Spleen (tissue), 11 donors: Measurements from ENCODE around the gene NLGN4X. TPM values are rescaled to one million over a fixed set of nuclear protein-coding genes. Genes with fewer than 3 reads are reported as not detected.

Source experiments
- DNase-seq: peaks from one replicate; pipeline ENCODE4 v3.0.0-alpha.2; 2020
- H3K27ac ChIP-seq, 8 donors: fragments of 200-600 bp; sonication (generic) in 7 of 8; 1 replicate in 4 of 8; 2 replicates in 4 of 8; pipeline versions ENCODE4 v1.5.0 to v1.8.0; 2016 to 2021; ENCODE audit warnings: inconsistent platforms in 4 of 8, mild to moderate bottlenecking in 4 of 8, moderate library complexity in 1 of 8
- H3K27me3 ChIP-seq, 7 donors: fragments of 200-600 bp; sonication (generic) in 6 of 7; replicated peaks in 1 of 7; 1 replicate in 4 of 7; 2 replicates in 3 of 7; pipeline versions ENCODE4 v1.5.0 to v1.8.0; 2016 to 2021; ENCODE audit warnings: inconsistent platforms in 3 of 7, mild to moderate bottlenecking in 1 of 7
- H3K36me3 ChIP-seq, 6 donors: fragments of 200-600 bp; sonication (generic) in 5 of 6; 1 replicate in 4 of 6; 2 replicates in 2 of 6; pipeline versions ENCODE4 v1.5.0 to v1.8.0; 2016 to 2021; ENCODE audit warnings: inconsistent platforms in 2 of 6
- H3K4me1 ChIP-seq, 6 donors: fragments of 200-600 bp; sonication (generic) in 5 of 6; 1 replicate in 3 of 6; 2 replicates in 3 of 6; pipeline versions ENCODE4 v1.5.0 to v1.8.0; 2016 to 2021; ENCODE audit warnings: inconsistent platforms in 3 of 6
- H3K4me3 ChIP-seq, 8 donors: fragments of 200-600 bp; sonication (generic) in 7 of 8; 1 replicate in 4 of 8; 2 replicates in 4 of 8; pipeline versions ENCODE4 v1.5.0 to v1.8.0; 2016 to 2021; ENCODE audit warnings: inconsistent platforms in 4 of 8, mild to moderate bottlenecking in 4 of 8, moderate library complexity in 2 of 8
- H3K9me3 ChIP-seq, 8 donors: fragments of 200-600 bp; sonication (generic) in 7 of 8; 1 replicate in 4 of 8; 2 replicates in 4 of 8; pipeline versions ENCODE4 v1.5.0 to v1.8.0; 2016 to 2021; ENCODE audit warnings: inconsistent platforms in 4 of 8
- CTCF ChIP-seq, 11 experiments: fragments of 200-600 bp in 7 of 11; fragments of 450-650 bp in 4 of 11; sonication (generic) in 4 of 11; IDR thresholded peaks in 8 of 11; conservative IDR thresholded peaks in 3 of 11; 1 replicate in 7 of 11; 2 replicates in 4 of 11; pipeline versions ENCODE4 v1.4.0 to v1.8.0; 2016 to 2021; ENCODE audit warnings: antibody characterized with exemption in 11 of 11, inconsistent platforms in 4 of 11, mild to moderate bottlenecking in 1 of 11
- POLR2A ChIP-seq, 3 donors: fragments of 450-650 bp; IDR thresholded peaks; one replicate each; pipeline ENCODE4 v1.5.1; 2017; ENCODE audit warnings: antibody characterized with exemption in 3 of 3, mild to moderate bottlenecking in 1 of 3
- POLR2AphosphoS5 ChIP-seq, 3 donors: sonication (generic); formaldehyde crosslinking; IDR thresholded peaks; one replicate each; pipeline ENCODE4 v1.5.1; 2017; ENCODE audit warnings: antibody characterized with exemption in 3 of 3
- WGBS, 5 donors: extraction: QIAGEN DNeasy Blood & Tissue Kit in 3 of 5; methylation state at CpG; one replicate each; pipeline versions ENCODE4 v1.1.5 to v1.1.7; 2013 to 2018; 5-methylcytosine and 5-hydroxymethylcytosine counted together
- intact Hi-C: fragments of 100-400 bp; cut with DNase I; formaldehyde crosslinking; loops from one replicate; pipeline ENCODE4 v1.15.0; 2023; ENCODE audit warnings: low total_unique reads
- polyA plus RNA-seq, 3 donors: library from polyadenylated mRNA; stranded (reverse); fragments of 200-250 nt; gene quantifications; one replicate each; pipeline ENCODE4 v1.2.1, GENCODE V29; 2013
- total RNA-seq, 7 donors: library from RNA; depleted of rRNA in 3 of 7; stranded (reverse); fragments of >200 nt in 3 of 7; fragmentation: NEBNext Ultra II Directional in 4 of 7; extraction: Animal tissue kit (Norgen Biotek cat#: 25700) in 4 of 7; gene quantifications; one replicate each; pipeline versions ENCODE4 v1.1.0 to v1.2.1, GENCODE V29; 2016 to 2021
- donor health status: healthy with polysubstance abuse.
- donor health status: DM: no; HTN: no; CAD: no; lungs with moderate emphysema.
- donor health status: DM: no; HTN: no; CAD: no.
- donor health status: Bipolar disorder and iron deficiency.
- donor health status: healthy.
- donor health status: DM: no; HTN: no; CAD: no.
- donor health status: DM: yes; HTN: yes; CAD: no.

Gene NLGN4X
- total and polyA plus RNA-seq, 10 donors: 0.68 to 16.1 (median 5.6) TPM

GRCh38 chrX:5976332-5976731 is 252.3 kb downstream of the NLGN4X start:
- DNase-seq: no peak
- WGBS, 5 donors: 69 to 84% (median 79%) methylated on average over 4 of the region's 4 CpGs
- TF ChIP-seq CTCF (IDR thresholded peaks at IDR 0.05 in 8 of 11, conservative IDR thresholded peaks at IDR 0.05 in 3 of 11) (no peak), POLR2AphosphoS5 (IDR thresholded peaks at IDR 0.05) (no peak)
- Histone ChIP-seq H3K9me3 (no peaks in the 10 kb centered on the region), H3K4me1 (no peaks in the 10 kb centered on the region), H3K4me3 (no peak overlapping the region), H3K27ac (no peak overlapping the region), H3K27me3 (no peaks in the 10 kb centered on the region), H3K36me3 (no peaks in the 10 kb centered on the region)
- intact Hi-C loops: no loop called here

GRCh38 chrX:5971300-5971699 is 257.4 kb downstream of the NLGN4X start:
- intact Hi-C loops: no loop called here
- no peaks in the 10 kb centered on the region for H3K9me3 ChIP-seq
- H3K36me3 ChIP-seq: no peaks in the 10 kb centered on the region
- H3K27ac ChIP-seq: no peak overlapping the region
- no peak for DNase-seq
- no peak for TF ChIP-seq CTCF (IDR thresholded peaks at IDR 0.05 in 8 of 11, conservative IDR thresholded peaks at IDR 0.05 in 3 of 11)
- TF ChIP-seq POLR2AphosphoS5 (IDR thresholded peaks at IDR 0.05): no peak
- TF ChIP-seq POLR2A (IDR thresholded peaks at IDR 0.05): no peak
- no peak overlapping the region for H3K4me3 ChIP-seq
- no peaks in the 10 kb centered on the region for H3K4me1 ChIP-seq
- no peaks in the 10 kb centered on the region for H3K27me3 ChIP-seq

- Histone ChIP-seq H3K9me3 (no peaks in the 10 kb centered on the region), H3K36me3 (no peaks in the 10 kb centered on the region), H3K4me3 (no peak overlapping the region), H3K4me1 (no peaks in the 10 kb centered on the region), H3K27me3 (no peaks in the 10 kb centered on the region), H3K27ac (no peak overlapping the region)
- 83 to 97% (median 91%) methylated on average over 3 of the region's 3 CpGs for WGBS, 5 donors
- DNase-seq: no peak
- no peak for TF ChIP-seq CTCF (IDR thresholded peaks at IDR 0.05 in 8 of 11, conservative IDR thresholded peaks at IDR 0.05 in 3 of 11)
- TF ChIP-seq POLR2AphosphoS5 (IDR thresholded peaks at IDR 0.05): no peak
- no peak for TF ChIP-seq POLR2A (IDR thresholded peaks at IDR 0.05)
- intact Hi-C loops: no loop called here
Measured at GRCh38 chrX:5965406-5965805, 263.3 kb downstream of the NLGN4X start.

- intact Hi-C loops: no loop called here
- WGBS, 5 donors: 81 to 95% (median 91%) methylated on average over 2 of the region's 2 CpGs
- TF ChIP-seq POLR2A (IDR thresholded peaks at IDR 0.05): no peak
- no peak for TF ChIP-seq POLR2AphosphoS5 (IDR thresholded peaks at IDR 0.05)
- Histone ChIP-seq H3K27me3 (no peaks in the 10 kb centered on the region), H3K9me3 (no peaks in the 10 kb centered on the region), H3K27ac (no peak overlapping the region), H3K36me3 (no peaks in the 10 kb centered on the region), H3K4me1 (no peaks in the 10 kb centered on the region), H3K4me3 (no peak overlapping the region)
- no peak for DNase-seq
Measured at GRCh38 chrX:5959286-5959685, 269.4 kb downstream of the NLGN4X start.

- H3K4me1 ChIP-seq: no peaks in the 10 kb centered on the region
- WGBS, 5 donors: 71 to 85% (median 82%) methylated on average over 2 of the region's 2 CpGs
- no peak overlapping the region for H3K27ac ChIP-seq
- no peaks in the 10 kb centered on the region for H3K27me3 ChIP-seq
- no peaks in the 10 kb centered on the region for H3K9me3 ChIP-seq
- no peak overlapping the region for H3K4me3 ChIP-seq
- H3K36me3 ChIP-seq: no peaks in the 10 kb centered on the region
- DNase-seq: no peak
- no peak for TF ChIP-seq CTCF (IDR thresholded peaks at IDR 0.05 in 8 of 11, conservative IDR thresholded peaks at IDR 0.05 in 3 of 11)
- no peak for TF ChIP-seq POLR2AphosphoS5 (IDR thresholded peaks at IDR 0.05)
- no peak for TF ChIP-seq POLR2A (IDR thresholded peaks at IDR 0.05)
- intact Hi-C loops: no loop called here
Measured at GRCh38 chrX:5958523-5958922, 270.1 kb downstream of the NLGN4X start.
